DLD1 (cell line): ENCODE data around the gene NRGN.

Experiments used
- in situ Hi-C: cut with HindIII; loops from 2 replicates; pipeline ENCODE4 v1.10.0; 2017; ENCODE audit warnings: low sequenced_read_pairs

Gene NRGN

DNA sequence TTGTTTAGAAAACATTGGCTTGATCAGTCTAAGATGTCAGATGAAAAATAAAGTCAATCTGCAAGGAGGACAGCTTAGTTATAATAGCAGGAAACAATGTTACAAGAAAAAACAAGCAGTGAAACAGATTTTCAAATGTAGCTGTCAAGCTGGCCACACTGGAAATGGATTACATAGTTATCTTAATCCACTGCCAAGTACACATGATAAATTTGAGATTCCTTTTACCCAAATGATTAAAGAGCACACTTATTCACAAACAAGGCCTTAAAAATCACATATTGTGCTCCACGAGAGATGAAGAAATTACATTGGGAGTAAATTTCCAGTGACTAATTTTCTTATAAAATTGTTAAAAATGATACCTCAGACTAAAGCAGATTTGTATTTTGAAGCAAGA lies 39.8 kb downstream of the NRGN start:
- in situ Hi-C loops = no loop called here

DNA sequence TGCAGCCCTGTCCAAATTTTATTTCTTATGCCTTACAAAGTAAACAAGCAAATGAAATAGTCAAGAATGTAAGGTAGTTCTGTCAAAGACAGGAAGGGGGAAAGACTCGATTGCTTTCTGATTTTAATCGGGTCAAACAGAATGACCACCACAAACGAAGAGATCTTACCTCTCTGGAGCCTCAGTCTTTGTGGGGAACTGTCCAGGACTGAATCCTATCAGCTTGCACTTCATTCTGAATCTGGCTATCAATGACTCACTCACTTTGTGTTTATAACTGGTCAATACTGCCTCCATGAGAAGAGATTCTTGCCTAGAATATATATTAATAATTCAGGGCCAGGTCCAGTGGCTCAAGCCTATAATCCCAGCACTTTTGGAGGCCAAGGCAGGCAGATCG lies 43.3 kb downstream of the NRGN start:
- in situ Hi-C loops = no loop called here

DNA sequence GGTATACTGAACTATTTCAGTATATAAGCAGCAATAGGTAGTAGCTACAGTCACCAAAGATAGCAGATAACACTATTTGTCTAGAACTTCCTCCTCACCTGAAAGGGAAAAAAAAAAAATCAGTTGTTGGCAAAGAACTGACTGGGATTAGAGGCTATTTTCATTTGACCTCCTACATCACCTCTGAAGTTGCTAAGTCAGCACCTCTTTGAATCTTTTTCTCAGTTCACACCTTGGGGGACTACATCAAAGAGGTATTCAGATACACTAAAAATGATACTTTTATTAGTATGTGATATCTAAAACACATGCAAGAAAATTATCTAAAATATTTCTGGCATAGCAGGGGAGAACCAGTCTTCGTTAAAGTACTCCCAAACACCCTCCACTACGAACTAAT lies 44.3 kb downstream of the NRGN start:
- in situ Hi-C loops = no loop called here

- in situ Hi-C loops = no loop called here
Observed at GRCh38 chr11:124788521-124788920, 48.8 kb downstream of the NRGN start.

DNA sequence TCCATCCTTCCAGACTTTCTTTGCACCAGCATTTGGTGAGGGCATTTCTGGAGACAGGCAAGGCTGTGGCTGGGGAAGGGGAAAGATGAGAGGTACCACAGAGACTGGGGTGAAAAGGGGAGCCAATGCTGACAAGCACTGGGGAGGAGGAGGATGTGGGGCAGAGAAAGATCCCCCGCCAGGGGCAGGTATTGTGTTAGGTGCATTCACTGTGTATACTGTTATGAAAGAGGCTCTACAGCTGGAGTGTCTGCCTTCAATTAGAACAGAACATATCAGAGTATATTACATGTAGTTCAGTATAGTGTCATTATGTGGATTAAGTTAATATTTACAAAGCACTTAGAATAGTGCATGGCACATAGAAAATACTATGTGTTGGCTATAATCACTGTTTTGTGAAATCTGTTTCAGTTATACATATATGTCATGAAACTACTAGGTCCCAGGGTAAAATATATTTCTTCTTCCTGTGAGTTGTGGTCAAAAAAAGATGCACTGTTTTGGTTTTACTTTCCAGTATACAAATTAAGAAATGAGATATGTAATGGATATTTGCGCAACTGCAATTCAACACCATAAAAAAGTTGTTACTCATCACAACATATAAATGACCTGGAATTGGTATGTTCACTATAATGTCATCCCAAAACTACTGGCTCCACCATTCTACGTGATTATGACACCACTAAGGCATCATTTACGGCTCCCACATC lies 52.0 kb downstream of the NRGN start:
- in situ Hi-C loops = no loop called here

- in situ Hi-C loops = no loop called here
Observed at GRCh38 chr11:124793466-124794278, 53.9 kb downstream of the NRGN start.

DNA sequence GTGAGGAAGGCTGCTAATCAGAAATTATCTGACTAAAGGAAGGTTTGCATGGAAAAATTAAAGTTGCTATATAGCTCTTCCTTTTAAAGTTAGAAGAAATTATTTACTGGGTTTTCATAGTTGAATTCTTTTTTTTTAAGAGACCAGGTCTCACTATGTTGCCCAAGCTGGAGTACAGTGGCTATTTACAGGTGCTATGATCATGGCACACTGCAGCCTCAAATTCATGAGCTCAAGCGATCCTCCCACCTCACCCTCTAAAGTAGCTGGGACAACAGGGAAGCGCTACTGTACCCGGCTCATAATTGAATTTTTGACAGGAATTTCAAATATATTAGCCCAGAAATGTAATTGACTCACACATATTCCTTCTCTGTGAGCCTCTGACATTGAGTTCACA lies 56.6 kb downstream of the NRGN start:
- in situ Hi-C loops = no loop called here
